ENCODE measurements around the gene PRKCE.

PRKCE gene

DNA sequence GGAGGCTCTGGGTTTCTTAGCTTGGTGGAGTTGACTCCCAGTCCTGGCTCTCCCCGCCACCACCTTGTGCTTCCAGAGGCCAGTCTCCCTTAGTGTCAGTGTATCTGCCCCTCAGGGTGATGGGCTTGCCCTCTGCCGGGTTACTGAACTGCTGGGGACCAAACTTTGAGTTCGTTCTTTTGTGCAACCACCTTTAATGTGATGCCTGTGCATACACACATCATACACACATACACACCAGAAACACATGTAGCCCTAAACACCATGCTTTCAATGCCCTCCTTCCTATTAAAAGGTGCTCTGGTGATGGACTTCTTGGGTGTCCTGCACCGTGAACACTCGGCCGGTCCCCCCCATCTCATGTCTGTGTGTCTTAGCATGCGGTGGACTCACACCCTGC is 330.6 kb downstream of the PRKCE start:
- H3K36me3 Mint-ChIP-seq (ENCODE audit: low read depth): no peaks in the 10 kb centered on the region
- H3K9me3 Mint-ChIP-seq: no peaks in the 10 kb centered on the region
- no peak overlapping the region for H3K4me3 Mint-ChIP-seq
- H3K27me3 Mint-ChIP-seq (ENCODE audit: low read depth): no peaks in the 10 kb centered on the region
- H3K4me1 Mint-ChIP-seq (ENCODE audit: low read depth): peaks cover 6% of the 10 kb centered on the region
- H3K27ac Mint-ChIP-seq: no peak overlapping the region
- no peak for DNase-seq (ENCODE audit: low spot score)

DNA sequence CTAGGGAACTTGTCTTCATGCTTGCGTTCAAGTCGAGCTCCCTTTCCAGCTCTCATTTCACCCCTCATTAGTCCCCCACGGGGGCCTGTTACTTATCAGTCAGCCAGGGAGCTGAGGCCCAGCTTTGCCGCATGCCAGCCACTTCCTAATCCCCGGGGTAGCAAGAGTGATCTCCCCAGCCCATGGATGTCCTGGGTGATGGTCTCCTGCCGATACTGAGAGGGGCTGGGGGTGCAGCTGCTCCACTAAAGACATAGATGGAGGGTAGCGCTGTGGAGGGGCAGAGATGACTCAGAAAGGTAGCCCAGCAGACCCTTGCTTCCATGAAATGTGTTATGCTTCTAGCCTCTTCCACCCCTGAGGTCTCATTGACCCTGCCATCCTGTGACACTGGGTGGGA is 331.7 kb downstream of the PRKCE start:
- H3K4me1 Mint-ChIP-seq (ENCODE audit: low read depth): peaks cover 6% of the 10 kb centered on the region
- no peak for DNase-seq (ENCODE audit: low spot score)
- no peaks in the 10 kb centered on the region for H3K27me3 Mint-ChIP-seq (ENCODE audit: low read depth)
- H3K4me3 Mint-ChIP-seq: no peak overlapping the region
- H3K27ac Mint-ChIP-seq: no peak overlapping the region
- no peaks in the 10 kb centered on the region for H3K36me3 Mint-ChIP-seq (ENCODE audit: low read depth)
- H3K9me3 Mint-ChIP-seq: no peaks in the 10 kb centered on the region

DNA sequence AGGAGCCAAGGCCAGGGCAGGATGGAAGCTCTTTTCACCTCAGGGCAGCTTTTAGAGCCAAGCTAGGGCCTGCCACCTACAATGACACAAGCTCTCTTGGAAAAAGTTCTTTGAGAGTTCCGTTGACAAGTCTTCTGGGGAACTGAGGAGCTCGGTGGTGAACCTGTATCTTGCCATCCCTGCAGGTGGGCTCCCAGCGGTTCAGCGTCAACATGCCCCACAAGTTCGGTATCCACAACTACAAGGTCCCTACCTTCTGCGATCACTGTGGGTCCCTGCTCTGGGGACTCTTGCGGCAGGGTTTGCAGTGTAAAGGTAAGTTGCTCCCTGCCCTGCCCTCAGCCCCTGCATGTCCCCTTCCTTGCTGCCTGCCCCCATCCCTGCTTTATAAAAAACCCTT is 332.9 kb downstream of the PRKCE start:
- no peak overlapping the region for H3K4me3 Mint-ChIP-seq
- no peak for DNase-seq (ENCODE audit: low spot score)
- peaks cover 3% of the 10 kb centered on the region for H3K4me1 Mint-ChIP-seq (ENCODE audit: low read depth)
- no peak overlapping the region for H3K27ac Mint-ChIP-seq
- H3K27me3 Mint-ChIP-seq (ENCODE audit: low read depth): no peaks in the 10 kb centered on the region
- no peaks in the 10 kb centered on the region for H3K36me3 Mint-ChIP-seq (ENCODE audit: low read depth)
- H3K9me3 Mint-ChIP-seq: no peaks in the 10 kb centered on the region

DNA sequence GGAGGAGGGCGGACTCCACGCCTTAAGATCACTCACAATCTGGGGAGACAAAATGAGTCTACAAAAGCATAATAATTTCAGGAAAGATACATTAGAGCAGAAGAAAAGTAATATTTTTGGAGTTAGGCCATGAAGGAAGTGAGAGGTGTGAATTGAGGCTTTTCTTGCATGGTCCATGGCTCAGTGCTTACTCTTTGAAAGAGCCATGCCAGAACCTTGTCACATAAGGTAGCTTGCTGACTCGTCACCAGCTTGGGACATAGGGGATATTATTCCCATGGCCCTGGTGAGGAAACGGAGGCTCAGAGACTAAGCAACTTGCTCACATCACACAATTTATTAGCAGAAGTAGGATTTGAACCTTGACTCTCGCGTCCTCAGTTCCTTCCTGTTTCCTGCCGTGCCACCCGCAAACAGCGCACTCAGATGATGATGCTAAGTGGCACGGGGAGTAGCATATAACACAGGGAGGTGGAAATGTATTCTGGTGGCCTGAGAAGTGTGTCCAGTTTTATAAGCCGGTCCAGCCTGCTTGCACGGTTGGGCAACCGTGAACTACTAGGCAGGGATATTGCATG is 333.5 kb downstream of the PRKCE start:
- Mint-ChIP-seq H3K9me3 (no peaks in the 10 kb centered on the region), H3K27me3 (ENCODE audit: low read depth) (no peaks in the 10 kb centered on the region), H3K36me3 (ENCODE audit: low read depth) (no peaks in the 10 kb centered on the region), H3K4me1 (ENCODE audit: low read depth) (no peaks in the 10 kb centered on the region), H3K4me3 (no peak overlapping the region), H3K27ac (no peak overlapping the region)
- no peak for DNase-seq (ENCODE audit: low spot score)

DNA sequence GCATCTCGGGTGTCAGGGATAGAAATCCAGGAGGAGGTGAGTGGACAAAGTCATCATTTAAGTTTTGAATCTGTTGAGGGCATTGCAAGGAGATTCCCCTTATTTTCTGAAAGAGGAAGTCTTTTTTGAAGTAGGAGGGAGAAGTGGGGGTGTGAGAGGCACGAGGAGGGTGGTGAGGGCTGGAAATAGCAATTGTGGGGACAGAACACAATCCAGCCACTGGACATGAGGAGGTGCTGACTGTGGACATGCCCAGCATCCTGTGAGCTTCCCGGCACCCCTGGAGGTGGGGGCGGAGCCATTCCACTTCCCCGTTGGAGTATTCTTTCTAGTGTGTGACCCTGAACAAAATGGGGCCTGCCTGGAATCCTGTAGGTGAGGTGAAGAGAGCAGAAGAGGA is 335.0 kb downstream of the PRKCE start:
- Mint-ChIP-seq H3K9me3 (no peaks in the 10 kb centered on the region), H3K27me3 (ENCODE audit: low read depth) (no peaks in the 10 kb centered on the region), H3K36me3 (ENCODE audit: low read depth) (no peaks in the 10 kb centered on the region), H3K4me1 (ENCODE audit: low read depth) (no peaks in the 10 kb centered on the region), H3K4me3 (no peak overlapping the region), H3K27ac (no peak overlapping the region)
- DNase-seq (ENCODE audit: low spot score): no peak

DNA sequence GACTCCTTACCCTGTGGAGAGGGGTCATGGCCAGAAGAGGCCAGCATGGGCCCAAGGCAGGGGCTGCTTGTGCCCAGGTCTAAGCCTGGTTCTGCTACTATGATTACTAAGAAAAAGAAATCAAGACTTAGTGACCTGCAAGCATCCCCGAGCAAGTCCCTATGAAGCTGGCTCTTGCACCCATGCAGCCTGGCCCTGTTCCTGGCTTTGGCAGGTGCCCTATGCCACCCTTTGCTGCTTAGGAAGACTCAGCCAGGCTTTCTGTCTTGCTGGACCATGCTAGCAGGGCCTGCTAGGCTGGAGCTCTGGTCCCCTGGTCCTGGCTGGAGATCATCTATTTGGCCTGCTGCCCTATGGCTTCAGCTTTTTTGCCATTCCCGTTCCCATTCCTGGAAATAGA is 336.4 kb downstream of the PRKCE start:
- no peaks in the 10 kb centered on the region for H3K4me1 Mint-ChIP-seq (ENCODE audit: low read depth)
- H3K9me3 Mint-ChIP-seq: no peaks in the 10 kb centered on the region
- H3K27me3 Mint-ChIP-seq (ENCODE audit: low read depth): no peaks in the 10 kb centered on the region

DNA sequence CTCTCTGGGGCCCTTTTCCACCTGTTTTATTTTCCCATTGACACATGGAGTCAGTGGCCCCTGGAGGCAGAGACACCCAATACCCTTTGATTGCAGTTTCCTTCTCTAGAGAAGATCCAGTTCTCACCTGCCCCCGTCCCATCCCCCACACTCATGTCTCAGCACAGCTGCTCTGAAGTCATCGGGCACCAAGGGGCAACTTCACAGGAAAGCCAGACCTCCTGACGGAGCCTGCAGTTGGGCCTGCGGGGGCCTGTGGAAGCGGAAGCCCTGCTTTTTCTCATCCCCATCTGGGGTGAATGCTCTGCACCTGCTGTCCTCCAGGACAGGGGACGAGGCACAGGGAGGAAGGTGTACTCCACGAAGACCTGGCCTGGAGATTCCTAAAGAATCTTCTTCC is 337.4 kb downstream of the PRKCE start:
- Mint-ChIP-seq H3K4me1 (ENCODE audit: low read depth) (peaks cover 2% of the 10 kb centered on the region), H3K9me3 (no peaks in the 10 kb centered on the region), H3K4me3 (no peak overlapping the region), H3K27ac (no peak overlapping the region), H3K36me3 (ENCODE audit: low read depth) (no peaks in the 10 kb centered on the region), H3K27me3 (ENCODE audit: low read depth) (no peaks in the 10 kb centered on the region)
- no peak for DNase-seq (ENCODE audit: low spot score)

More for the DNA sequence above, 336.4 kb downstream of the PRKCE start:
- Mint-ChIP-seq H3K4me3 (no peak overlapping the region), H3K27ac (no peak overlapping the region), H3K36me3 (ENCODE audit: low read depth) (no peaks in the 10 kb centered on the region)
- no peak for DNase-seq (ENCODE audit: low spot score)

DNA sequence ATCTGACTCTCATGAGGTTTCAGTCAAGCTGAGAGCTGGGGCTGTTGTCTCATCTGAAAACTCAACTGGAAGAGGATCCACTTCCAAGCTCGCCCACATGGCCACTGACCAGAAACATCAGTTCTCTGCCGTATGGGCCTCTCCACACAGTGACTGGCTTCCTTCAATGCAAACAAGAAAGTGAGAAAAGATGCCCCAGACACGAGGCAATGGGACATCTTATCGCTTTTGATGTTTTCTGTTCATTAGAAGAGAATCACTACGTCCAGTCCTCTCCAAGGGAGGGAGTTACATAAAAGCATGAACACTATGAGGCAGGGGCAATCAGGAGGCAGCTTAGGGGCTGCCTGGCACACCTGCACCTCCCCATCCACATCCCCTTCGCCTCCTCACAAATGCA is 338.7 kb downstream of the PRKCE start:
- Mint-ChIP-seq H3K9me3 (no peaks in the 10 kb centered on the region), H3K27me3 (ENCODE audit: low read depth) (no peaks in the 10 kb centered on the region), H3K36me3 (ENCODE audit: low read depth) (no peaks in the 10 kb centered on the region), H3K4me3 (no peak overlapping the region), H3K4me1 (ENCODE audit: low read depth) (peaks cover 2% of the 10 kb centered on the region), H3K27ac (no peak overlapping the region)
- no peak for DNase-seq (ENCODE audit: low spot score)

DNA sequence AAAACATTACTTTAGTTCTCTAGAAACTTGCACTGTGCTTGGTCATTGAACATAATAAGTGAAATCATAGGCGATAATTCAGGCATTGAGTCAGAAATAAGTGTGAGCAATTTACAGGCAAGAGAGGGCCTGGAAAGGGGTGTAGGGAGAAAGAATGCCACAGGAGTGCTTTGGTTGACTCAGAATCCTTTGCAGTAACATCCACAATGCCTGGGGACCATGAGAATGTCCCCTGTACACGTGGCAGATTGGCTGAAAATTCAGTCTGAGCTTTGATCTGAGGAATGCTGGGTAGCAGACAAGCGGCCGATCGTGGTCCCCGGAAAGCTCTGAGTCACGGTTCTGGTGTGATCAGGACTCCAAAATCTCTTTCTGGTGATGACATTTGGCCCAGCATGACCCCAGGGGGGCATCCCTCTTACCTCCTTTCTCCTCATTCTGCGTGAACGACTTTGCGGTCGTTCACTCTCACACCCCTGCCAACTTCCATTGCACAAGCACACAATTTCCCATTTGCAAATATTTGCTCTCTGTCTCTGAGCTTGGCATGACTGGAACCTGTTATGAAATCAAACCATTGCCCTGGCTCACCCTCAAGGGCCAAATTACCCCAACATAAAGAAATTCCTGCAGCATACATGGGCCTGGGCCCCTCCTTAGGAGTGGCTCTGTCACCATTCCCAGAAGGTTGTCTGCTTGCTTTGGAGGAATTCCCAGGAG is 340.7 kb downstream of the PRKCE start:
- Mint-ChIP-seq H3K9me3 (no peaks in the 10 kb centered on the region), H3K36me3 (ENCODE audit: low read depth) (no peaks in the 10 kb centered on the region), H3K27me3 (ENCODE audit: low read depth) (no peaks in the 10 kb centered on the region), H3K27ac (no peak overlapping the region), H3K4me1 (ENCODE audit: low read depth) (peaks cover 2% of the 10 kb centered on the region), H3K4me3 (no peak overlapping the region)
- DNase-seq (ENCODE audit: low spot score): no peak

DNA sequence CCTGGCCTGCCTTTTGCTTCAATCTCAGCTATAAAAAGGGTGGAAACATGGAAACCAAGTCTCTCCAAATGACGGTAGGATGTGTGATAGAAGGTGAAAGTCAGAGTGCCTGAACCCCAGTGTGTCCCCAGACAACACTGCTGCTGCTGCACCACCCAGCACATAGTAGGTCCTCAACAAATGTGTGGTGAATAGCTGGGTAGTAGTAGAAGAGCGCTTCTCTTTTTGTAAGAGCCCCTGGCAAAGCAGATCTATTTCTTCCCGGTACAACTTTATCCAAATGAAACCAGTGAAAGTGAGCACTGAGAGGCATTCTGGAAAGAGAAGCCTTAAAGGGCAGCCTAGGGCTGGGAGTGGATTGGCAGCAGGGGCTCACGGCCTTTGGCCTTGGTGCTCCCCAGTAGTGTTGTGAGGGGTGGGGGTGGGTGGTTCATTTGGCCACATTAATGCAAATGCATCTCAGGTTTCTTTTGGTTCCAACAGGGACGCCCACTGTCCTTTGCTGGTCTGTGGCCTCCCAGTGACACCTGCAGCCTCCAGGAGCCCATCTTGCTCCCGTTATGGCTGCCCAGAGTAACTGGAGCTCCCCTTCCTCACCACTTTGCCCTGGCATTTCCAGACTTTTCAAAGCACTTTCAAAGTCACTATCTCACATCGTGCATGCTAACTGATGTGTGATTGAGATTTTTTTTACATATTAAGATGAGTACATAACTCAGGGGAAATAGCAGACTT is 341.4 kb downstream of the PRKCE start:
- H3K4me1 Mint-ChIP-seq (ENCODE audit: low read depth): peaks cover 2% of the 10 kb centered on the region
- H3K4me3 Mint-ChIP-seq: no peak overlapping the region
- no peak overlapping the region for H3K27ac Mint-ChIP-seq
- DNase-seq (ENCODE audit: low spot score): no peak
- H3K27me3 Mint-ChIP-seq (ENCODE audit: low read depth): no peaks in the 10 kb centered on the region
- H3K36me3 Mint-ChIP-seq (ENCODE audit: low read depth): no peaks in the 10 kb centered on the region
- H3K9me3 Mint-ChIP-seq: no peaks in the 10 kb centered on the region

DNA sequence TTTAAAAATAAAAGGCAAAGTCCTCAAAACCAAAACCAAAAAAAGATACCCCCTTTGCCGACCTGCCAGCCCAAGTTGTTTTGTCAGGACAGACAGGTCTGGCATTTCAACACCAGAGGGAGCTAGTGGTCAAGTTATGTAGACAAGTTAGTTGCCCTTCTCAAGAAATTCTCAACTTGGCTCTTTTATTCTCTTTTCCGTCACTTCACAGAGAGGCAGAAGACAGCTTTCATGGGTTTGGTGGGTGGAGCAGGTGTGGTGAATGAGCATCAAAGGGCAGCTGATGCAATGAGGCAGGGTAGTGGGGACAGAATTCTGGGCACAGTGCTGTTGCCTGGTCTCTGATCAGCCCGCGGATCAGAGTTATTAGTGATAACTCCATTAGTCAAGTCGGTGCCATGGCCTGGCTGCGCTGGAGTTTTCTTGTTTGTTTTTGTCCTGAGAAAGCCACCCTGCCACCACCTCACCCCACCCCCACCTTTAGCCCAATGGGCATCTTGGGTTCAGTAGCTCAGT is 342.1 kb downstream of the PRKCE start:
- Mint-ChIP-seq H3K4me3 (no peak overlapping the region), H3K36me3 (ENCODE audit: low read depth) (no peaks in the 10 kb centered on the region), H3K27ac (no peak overlapping the region), H3K9me3 (no peaks in the 10 kb centered on the region), H3K4me1 (ENCODE audit: low read depth) (peaks cover 2% of the 10 kb centered on the region), H3K27me3 (ENCODE audit: low read depth) (no peaks in the 10 kb centered on the region)
- DNase-seq (ENCODE audit: low spot score): peak; percentile 38

DNA sequence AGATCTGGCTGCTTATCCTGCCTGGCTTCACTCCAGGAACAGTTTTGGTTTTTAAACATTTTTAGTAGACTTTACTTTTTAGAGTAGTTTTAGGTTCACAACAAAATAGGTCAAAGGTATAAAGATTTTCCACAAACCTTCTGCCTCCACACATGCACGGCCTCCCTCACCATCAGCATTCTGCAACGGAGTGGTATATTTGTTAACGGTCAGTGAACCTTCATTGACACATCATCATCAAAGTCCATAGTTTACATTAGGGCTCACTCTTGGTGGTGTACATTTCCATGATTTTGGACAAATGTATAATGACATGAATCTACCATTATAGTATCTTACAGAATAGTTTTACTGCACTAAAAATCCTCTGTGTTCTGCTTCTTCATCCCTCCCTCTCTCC is 342.6 kb downstream of the PRKCE start:
- DNase-seq (ENCODE audit: low spot score): no peak
- peaks cover 2% of the 10 kb centered on the region for H3K4me1 Mint-ChIP-seq (ENCODE audit: low read depth)
- no peak overlapping the region for H3K4me3 Mint-ChIP-seq
- H3K9me3 Mint-ChIP-seq: no peaks in the 10 kb centered on the region
- no peak overlapping the region for H3K27ac Mint-ChIP-seq
- no peaks in the 10 kb centered on the region for H3K36me3 Mint-ChIP-seq (ENCODE audit: low read depth)
- H3K27me3 Mint-ChIP-seq (ENCODE audit: low read depth): peaks cover 2% of the 10 kb centered on the region

DNA sequence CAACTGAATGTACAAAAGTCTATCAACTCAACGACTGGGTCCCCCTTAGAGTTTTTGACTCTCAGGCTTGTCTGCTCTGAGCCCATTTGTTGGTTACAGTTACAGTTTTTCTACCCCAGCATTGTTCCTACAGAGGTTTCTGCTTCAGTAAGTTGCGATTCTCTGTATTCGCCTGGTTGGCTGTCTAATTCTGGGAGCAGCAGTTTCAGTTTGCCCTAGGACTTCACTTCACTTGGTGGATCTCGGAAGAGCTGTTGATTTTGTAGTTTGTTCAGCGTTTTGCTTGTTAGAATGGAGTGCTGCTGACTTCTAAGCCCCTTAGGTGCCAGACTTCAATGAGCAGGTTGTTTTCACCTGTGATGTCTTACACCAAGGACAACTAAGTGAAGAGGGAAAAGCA is 349.2 kb downstream of the PRKCE start:
- DNase-seq (ENCODE audit: low spot score): no peak
- Mint-ChIP-seq H3K27me3 (ENCODE audit: low read depth) (peaks cover 4% of the 10 kb centered on the region), H3K9me3 (no peaks in the 10 kb centered on the region), H3K4me3 (no peak overlapping the region), H3K27ac (no peak overlapping the region), H3K36me3 (ENCODE audit: low read depth) (no peaks in the 10 kb centered on the region), H3K4me1 (ENCODE audit: low read depth) (no peaks in the 10 kb centered on the region)

DNA sequence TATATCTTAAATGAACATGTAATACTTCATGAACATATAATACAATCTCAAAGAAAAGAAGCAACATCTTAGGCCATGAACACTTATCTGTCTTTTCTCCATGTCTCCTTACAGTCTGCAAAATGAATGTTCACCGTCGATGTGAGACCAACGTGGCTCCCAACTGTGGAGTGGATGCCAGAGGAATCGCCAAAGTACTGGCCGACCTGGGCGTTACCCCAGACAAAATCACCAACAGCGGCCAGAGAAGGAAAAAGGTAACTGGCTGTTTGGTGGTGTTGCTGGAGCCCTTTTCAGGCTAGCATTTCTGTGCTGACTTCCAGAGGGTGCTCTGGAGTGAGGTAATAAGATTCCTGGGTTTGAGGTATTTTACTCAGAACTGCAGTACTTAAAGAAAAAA is 349.8 kb downstream of the PRKCE start:
- DNase-seq (ENCODE audit: low spot score): no peak
- Mint-ChIP-seq H3K36me3 (ENCODE audit: low read depth) (no peaks in the 10 kb centered on the region), H3K4me1 (ENCODE audit: low read depth) (no peaks in the 10 kb centered on the region), H3K27ac (no peak overlapping the region), H3K27me3 (ENCODE audit: low read depth) (peaks cover 4% of the 10 kb centered on the region), H3K4me3 (no peak overlapping the region), H3K9me3 (no peaks in the 10 kb centered on the region)
